NCI-H2081 (cell line): ENCODE data around the gene SPAG9.

Experiments used
- DNase-seq, 2 experiments: peaks; one replicate each; lab custom pipeline; 2025; lab: John Stamatoyannopoulos, UW

Gene SPAG9

DNA sequence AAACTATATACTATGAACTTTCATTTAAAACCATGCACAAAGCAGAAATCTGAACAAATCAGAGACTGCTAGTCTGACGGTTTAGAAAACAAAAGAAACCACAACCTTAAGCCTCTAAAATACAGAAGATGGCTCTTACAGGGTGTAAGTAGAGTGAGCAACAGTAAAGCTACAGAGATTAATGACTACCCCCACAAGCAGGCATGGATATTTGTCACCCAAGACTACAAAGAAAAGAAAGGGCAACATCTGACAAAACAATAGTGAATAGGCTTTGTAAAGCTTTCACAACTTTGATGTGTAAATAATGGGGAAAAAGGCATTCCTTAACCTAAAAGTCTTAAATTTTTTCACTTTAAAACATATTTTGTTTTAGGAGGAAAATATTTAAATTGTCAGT lies 75.0 kb downstream of the SPAG9 start:
- peak; percentile 39 to 47 for DNase-seq

DNA sequence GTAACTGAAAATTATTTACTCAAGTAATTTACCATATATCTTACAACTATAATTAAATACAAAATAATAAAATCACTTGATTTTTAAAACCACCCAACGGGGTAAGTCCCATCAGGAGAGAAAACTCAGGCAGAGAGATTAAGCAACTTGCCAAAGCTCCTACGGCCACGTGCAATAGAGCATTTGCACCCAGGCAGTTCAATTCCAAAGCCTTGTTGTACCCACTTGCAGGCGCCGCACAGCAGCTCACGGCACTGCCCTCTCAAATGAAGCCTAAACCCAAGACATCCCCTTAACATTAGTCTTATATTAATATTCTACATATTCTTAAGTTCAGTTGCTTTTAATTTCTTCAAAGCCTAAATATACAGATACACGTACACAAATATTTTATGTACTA lies 75.7 kb downstream of the SPAG9 start:
- peak; percentile 66 to 76 for DNase-seq

GRCh38 chr17:51036084-51036483 lies 84.6 kb downstream of the SPAG9 start:
- no peak for DNase-seq

GRCh38 chr17:51035431-51035830 lies 85.2 kb downstream of the SPAG9 start:
- DNase-seq, result no peak

GRCh38 chr17:51034800-51035199 lies 85.9 kb downstream of the SPAG9 start:
- no peak for DNase-seq

DNA sequence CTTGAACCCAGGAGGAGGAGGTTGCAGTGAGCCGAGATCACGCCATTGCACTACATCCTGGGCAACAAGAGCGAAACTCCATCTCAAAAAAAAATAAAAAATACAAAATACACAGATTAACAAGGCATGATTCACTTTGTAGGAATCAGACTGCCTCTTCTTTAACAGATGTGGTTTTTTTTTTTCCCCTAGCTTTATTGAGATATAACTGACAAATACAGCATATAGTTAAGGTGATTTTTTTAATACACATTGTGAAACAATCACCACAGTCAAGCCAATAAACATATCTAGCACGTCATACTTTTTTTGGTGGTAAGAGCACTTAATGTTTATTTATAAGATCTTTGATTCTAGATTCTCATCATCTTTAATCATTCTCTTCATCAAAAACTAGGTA lies 87.8 kb downstream of the SPAG9 start:
- DNase-seq, result no peak

DNA sequence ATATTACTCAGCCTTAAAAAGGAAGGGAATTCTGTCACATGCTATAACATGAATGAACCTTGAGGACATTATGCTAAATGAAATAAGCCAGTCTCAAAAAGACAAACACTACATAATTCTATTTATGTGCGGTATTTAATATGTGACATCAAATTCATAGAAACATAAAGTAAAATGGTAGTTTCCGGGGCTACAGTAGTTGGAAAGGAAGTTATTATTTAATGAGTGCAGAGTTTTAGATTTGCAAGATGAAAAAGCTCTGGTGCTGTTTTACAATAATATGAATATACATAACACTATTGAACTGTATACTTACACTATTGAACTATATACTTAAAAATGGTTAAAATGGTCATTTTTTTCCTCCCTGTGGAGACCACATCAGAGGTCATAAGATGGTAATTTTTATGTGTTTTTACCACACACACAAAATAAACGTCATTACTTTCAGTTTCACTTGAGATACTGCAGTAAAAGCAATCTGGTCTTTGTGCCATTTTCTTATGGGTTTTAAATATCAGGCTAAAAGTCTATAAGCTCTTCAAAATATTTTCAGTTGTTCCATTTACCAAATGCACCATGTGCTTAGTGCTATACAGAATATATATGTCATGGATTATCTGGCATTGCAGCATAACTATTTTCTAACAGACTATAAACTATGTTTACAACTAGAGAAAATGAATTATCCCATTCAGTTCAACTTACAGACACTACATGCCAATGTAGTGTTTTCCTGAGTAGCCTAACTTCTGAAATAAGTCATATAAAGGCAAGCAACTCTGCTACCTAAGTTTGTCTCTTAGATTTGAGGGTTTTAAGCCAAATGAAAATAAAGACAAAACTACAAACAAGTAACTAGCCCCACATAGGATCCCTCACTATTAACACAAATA lies 90.9 kb downstream of the SPAG9 start:
- no peak for DNase-seq

GRCh38 chr17:51029142-51029541 lies 91.5 kb downstream of the SPAG9 start:
- DNase-seq, result no peak

- no peak for DNase-seq
These were observed 92.3 kb downstream of the SPAG9 start for GRCh38 chr17:51028176-51028863.

DNA sequence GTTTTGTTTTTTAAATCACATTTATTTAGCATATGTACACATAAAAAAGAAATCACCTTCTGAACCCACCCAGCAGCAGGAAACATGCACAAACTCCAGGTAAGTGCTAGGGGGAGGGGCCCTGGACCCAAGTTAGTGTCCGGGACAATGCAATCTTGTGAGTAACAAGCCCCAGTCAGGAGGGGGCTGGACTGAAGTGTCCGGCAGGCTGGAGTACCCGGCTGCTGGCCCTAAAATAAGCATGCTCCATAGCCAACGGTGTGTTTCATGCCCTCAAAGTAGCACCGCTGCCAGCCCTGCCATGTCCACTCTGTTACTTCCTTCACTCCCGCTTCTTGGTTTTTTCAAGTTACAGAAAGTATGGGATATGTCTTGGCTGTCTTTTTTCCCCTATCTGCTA lies 102.1 kb downstream of the SPAG9 start:
- DNase-seq, result no peak

DNA sequence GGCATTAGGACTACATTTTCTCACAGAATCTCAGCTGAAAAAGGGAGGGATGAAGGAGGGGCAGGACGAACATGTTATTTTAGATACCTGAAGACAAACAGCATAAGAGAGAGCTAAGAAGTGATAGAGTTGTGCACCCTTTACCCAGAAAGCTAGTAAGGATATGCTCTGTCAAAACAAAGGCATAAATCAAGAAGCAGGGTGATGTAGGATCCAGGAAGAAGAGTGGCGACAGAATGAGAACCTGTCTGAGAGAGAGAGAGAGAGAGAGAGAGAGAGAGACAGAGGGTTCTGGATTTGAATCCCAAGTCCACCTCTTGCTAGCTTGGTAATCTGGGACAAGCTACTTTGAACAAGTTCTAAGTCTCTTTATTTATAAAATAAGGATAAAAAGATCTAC lies 103.4 kb downstream of the SPAG9 start:
- DNase-seq, result no peak

DNA sequence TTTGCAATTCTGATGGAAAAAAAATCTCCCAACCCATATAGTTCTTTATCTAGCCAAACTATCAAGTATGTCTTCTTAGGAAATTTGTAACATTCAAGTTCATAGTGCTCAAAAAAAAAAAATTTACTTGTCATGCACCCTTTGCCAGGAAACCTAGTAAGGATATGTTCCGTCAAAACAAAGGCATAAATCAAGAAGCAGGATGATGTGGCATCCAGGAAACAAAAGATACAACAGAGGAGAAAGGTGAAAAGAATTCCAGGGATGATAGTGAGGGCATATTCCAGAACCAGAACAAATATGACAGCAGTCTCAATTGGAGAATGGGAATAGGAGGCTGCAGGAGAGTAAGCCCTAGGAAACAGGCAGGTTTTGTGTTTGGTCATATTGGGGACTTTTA lies 104.6 kb downstream of the SPAG9 start:
- DNase-seq, result peak in 1 of 2 experiments; percentile 12

DNA sequence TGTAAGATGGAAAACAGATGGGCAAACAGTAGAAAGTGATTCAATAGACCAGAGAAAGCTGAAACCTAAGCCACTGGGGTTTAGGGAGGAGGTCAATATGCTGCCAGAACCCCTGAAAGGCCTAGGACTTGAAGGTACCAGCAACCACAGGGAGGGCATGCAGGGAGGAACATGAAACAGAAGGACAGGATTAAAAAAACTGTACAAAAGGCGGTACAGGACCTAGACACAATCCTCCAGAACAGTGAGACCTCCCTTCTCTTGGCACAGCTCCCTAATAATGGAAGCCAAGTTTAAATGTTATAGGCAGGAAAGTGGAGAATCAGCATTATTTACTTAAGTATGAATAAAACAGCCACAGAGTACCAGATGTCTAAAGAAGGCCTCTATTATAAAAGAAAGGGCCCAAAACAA lies 105.5 kb downstream of the SPAG9 start:
- peak; percentile 83 to 92 for DNase-seq

- DNase-seq, result no peak
These were observed 106.5 kb downstream of the SPAG9 start for GRCh38 chr17:51014129-51014528.

GRCh38 chr17:51013322-51013721 lies 107.3 kb downstream of the SPAG9 start:
- DNase-seq, result no peak

DNA sequence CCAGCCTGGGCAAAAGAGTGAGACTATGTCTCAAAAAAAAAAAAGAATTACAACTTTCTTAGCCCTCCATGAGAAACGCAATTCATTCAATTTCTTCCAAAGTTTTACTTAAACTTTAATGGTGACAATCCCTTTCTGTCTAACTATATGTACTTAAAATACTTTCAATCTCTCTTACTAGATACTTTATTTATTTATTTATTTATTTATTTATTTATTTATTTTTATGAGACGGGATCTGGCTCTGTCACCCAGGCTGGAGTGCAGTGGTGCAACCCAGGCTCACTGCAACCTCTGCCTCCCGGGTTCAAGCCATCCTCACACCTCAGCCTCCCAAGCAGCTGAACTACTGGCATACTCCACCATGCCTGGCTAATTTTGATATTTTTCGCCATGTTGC lies 108.1 kb downstream of the SPAG9 start:
- no peak for DNase-seq

DNA sequence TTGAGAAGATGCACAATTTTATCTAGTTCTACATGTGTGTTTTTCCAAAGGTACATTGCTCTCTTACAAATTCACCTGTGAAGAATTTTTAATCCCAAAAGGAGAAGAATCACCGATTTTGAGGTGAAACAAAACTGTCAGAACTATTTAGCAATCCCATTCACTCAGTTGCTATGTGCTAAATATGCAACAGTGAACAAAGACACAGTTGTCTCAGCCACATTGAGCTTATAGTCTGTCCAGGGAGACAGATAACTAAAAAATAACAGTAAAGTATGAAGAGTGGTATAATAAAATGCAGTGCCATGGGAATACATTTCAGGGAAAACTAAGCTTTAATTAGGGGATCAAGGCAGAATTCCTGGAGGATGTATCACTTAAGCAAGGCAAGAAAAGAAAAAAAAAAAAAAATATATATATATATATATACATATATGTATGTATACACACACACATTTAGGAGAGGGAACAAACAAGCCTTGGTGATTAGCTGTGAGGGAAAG lies 110.4 kb downstream of the SPAG9 start:
- DNase-seq, result no peak

DNA sequence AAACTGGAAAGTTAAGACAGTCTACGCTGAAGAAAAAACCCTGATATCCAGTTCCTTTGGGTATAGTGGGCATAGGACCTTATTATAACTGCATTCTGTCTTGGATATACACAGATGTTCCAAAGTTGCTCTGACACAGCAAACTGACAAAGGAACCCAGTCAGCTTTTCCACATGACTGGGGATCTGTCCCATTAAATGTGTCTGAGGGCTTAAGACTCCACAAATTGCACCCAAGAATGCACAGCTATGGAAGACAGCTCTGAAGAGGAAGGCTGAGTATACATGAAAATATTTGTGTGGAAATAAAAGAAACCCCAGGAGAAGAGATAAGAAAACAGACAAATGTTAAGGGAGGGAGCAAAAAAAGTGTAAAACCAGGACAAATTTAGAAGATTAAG lies 114.1 kb downstream of the SPAG9 start:
- DNase-seq, result no peak

DNA sequence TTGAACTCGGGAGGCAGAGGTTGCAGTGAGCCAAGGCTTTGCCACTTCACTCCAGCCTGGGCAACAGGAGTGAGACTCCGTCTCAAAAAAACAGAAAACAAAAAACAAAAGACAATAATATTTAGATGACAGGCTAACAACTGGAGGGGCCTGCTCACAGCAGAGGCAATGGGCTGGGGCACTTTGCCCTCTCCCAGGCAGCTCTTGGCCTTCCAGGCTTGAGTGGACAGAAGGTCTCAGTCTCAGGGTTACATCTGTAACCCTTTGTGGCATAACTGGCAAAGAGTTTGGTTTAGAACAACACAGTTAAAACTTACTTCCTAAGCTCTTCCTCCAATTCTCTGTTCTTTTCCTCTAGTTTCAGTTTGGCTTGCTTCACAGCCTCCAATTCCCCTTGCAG lies 114.9 kb downstream of the SPAG9 start:
- no peak for DNase-seq

DNA sequence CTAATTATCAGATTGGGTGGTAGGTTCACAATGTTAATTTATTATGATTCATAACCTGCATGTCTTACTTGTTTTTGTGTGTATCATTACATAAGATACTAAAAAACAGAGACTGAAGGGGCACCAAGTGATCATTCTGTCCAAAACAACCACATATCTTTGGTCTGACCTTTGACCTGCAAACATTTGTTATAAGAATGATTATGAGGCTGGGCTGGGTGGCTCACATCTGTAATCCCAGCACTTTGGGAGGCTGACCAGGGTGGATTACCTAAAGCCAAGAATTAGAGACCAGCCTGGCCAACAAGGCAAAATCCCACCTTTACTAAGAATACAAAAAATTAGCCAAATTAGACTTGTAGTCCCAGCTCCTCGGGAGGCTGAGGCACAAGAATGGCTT lies 116.4 kb downstream of the SPAG9 start:
- no peak for DNase-seq

GRCh38 chr17:51000835-51001638 lies 119.6 kb downstream of the SPAG9 start:
- peak; percentile 60 to 75 for DNase-seq

GRCh38 chr17:50995668-50996067 lies 125.0 kb downstream of the SPAG9 start:
- no peak for DNase-seq
